HG03159 (cell line): ENCODE data around the gene PNPLA2.

Experiments used
- ATAC-seq: cut with Tn5 transposase; IDR thresholded peaks from one replicate; pipeline ENCODE4 v1.9.1; 2021; ENCODE audit warnings: mild to moderate bottlenecking, moderate library complexity; ENCODE audit not compliant: unreplicated experiment

Gene PNPLA2

GRCh38 chr11:843086-843734, 24.5 kb downstream of the PNPLA2 start:
- peak; percentile 7 for ATAC-seq

GRCh38 chr11:843818-844692, 25.3 kb downstream of the PNPLA2 start:
- no peak for ATAC-seq

DNA sequence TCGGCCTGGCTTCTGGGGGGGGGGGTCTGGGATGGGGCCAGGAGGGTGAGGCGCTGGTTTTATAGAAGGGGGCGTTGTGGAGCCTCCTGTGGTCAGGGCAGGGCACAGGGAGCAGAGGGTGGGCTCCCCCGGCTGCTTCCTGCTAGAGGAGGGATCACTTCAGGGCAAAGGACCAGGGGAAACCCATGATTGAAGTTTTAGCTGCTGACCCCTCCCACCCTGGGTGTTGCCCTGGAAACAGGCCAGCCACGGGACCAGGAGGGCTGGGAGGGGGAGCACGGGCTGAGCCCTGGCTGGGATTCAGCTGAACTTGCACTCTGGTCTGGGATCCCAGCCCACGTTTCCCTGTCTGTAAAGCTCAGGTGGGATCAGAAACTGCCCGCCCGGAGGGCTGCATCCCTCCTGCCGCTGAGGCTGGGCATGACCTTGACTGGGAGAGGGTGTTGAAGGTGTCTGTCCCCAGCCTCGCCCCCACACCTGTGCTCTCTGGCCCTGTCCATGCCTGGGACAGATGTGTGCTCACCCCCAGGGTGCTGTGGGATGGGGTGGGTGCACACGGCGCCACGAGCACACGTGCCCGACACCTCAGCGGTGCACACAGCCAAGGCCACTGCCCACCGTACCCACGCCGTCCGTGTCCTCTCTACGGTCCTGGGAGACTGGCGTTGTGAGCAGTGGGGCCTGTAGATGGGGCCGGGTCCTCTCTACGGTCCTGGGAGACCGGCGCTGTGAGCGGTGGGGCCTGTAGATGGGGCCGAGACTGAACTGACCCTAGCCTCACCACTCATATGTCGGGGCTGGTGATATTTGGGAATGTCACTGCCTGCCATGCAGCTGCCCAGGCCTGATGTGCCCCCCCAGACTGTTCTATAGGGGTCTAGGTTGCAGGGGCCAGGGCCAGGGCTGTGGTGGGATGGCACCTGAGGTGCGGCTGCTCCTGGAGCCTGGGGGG, 26.3 kb downstream of the PNPLA2 start:
- no peak for ATAC-seq

GRCh38 chr11:845872-846495, 27.3 kb downstream of the PNPLA2 start:
- no peak for ATAC-seq

GRCh38 chr11:846496-847098, 27.9 kb downstream of the PNPLA2 start:
- no peak for ATAC-seq

GRCh38 chr11:847876-848275, 29.2 kb downstream of the PNPLA2 start:
- ATAC-seq = no peak

DNA sequence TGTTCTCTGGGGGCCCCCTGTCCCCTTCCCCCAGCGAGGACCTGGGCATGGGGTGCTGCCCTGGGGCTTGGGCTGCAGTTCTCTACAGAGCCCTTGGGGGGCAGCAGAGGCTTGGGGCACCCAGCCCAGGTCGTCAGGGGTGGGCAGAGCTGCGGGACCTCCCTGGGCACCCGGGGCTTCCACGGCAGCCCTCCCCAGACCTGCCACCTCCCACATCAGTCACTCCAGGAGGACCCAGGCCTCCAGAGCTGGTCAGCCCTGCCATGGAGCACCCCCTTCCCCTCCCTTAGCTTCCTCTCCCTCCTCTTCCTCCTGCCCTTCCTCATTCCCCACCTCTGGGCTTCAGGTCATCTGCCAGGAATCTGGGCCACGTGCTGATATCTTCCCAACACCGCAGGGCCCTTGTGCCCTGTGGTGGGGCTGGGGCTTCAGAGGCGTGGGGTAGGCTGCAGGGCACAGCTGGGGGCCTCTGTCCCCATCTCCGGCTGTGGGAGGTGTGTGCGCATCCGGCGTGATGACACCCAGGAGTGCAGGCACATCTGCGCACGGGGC, 29.7 kb downstream of the PNPLA2 start:
- ATAC-seq = no peak

DNA sequence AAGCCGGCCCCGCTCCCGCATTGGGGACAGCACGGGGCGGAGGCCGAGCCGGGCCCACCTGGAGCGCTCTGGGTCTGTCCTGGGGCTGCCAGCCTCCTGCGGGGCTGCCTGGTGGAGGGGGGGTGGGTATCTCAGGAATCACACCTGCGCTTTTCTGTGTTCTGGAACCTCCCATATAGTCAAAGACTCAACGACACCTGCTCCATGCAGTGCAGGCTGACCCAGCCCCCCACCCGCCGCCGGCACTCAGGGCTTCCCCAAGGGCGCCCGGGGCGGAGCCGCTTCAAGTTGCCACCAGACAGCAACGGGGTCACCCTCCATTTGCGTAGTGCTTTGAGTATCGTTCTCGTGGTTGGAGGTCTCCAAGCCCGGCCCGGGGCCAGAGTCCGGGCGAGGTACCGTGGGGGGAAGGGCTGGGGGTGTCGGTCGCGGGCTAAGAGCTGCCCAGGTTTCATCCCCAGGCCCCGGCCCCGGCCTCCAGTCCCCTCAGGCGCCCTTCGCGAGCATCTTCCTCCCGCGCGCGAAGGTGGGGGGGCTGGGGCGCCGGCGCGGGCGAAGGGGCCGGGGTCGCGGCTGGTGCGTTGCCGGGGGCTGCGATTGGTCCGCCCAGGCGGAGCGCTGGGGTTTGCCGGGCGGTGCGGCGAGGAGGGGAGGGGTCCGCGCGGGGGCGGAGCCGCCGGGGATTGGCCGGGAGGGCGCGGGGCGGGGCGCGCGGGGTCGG, 30.6 kb downstream of the PNPLA2 start:
- ATAC-seq = no peak

DNA sequence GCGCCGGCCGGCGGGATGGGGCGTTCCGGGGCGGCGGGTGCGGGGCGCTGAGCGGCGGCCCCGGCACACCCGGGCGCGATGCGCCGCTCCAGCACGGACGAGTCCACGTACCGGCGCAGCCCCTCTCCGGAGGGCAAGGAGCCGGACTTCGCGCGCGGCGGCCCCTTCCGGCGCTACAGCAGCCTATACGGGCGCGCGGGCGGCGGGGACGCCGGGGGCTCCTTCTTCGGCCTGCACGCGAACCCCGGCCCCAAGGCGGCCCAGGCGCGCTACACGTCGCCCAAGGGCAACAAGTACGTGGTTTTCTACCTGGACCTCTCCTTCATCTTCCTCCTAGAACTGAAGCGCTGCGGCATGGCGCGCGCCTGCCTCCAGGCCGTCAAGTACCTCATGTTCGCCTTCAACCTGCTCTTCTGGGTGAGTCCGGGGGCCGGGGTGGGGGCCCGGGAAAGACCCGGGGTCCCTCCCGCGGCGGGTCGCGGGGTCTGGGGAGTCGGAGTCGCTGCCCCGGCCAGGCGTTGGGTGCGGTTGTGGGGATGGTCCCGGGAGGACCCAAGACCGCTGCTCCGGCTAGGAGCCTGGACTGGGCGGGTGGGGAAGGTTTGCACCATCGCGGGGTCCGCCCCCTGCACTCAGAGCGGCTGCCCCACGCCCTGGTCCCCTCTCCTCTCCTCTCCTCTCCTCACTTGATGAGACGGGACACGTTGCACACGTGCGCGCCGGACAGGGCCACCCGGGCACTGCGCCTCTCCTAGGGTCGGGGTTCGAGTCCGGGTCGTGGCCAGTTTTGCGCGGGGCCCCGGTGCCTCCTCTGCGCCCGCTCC, 31.4 kb downstream of the PNPLA2 start:
- no peak for ATAC-seq

- no peak for ATAC-seq
Measured at GRCh38 chr11:850775-851763, 32.4 kb downstream of the PNPLA2 start.

- no peak for ATAC-seq
Measured at GRCh38 chr11:852762-853161, 34.0 kb downstream of the PNPLA2 start.

GRCh38 chr11:853682-854448, 35.2 kb downstream of the PNPLA2 start:
- no peak for ATAC-seq

- no peak for ATAC-seq
Measured at GRCh38 chr11:854601-855329, 36.1 kb downstream of the PNPLA2 start.

DNA sequence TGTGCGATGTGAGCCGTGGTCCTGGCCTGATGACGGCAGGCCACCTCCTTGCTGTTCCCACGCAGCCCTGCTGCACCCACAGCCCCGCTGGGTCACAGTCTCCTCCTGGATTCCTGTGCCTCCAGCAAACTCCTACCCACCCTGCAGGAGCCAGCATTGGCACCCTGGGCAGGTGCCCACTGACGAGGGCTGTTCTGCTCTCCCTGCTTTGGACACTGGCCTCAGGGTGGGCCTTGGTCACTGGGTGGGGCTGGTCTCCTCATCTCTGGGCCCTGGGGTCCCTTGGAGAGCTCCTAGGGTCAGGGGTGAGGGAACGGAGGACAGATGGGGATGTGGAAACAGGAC, 36.6 kb downstream of the PNPLA2 start:
- no peak for ATAC-seq

GRCh38 chr11:855796-856195, 37.1 kb downstream of the PNPLA2 start:
- ATAC-seq = no peak

GRCh38 chr11:856397-856796, 37.7 kb downstream of the PNPLA2 start:
- ATAC-seq = no peak
